Mesothelial cell of epicardium (in vitro differentiated cells): ENCODE data around the gene BEST4. TPM values are rescaled to one million over a fixed set of nuclear protein-coding genes. Genes with fewer than 3 reads are reported as not detected.
A peak's percentile ranks its signal among the peaks of the same experiment; 100 is the strongest.

ENCODE experiments used
- DNase-seq, 2 experiments: peaks; one replicate each; pipeline ENCODE4 v3.0.0; 2021; ENCODE audit warnings: low spot score in 2 of 2; ENCODE audit not compliant: unreplicated experiment in 2 of 2
- H3K27ac Mint-ChIP-seq: 2 replicates; pipeline ENCODE4 v1.8.0; 2021; ENCODE audit warnings: mixed read lengths
- H3K27me3 Mint-ChIP-seq: 2 replicates; pipeline ENCODE4 v1.8.0; 2021; ENCODE audit warnings: low read depth, mixed read lengths
- H3K36me3 Mint-ChIP-seq: 2 replicates; pipeline ENCODE4 v1.8.0; 2021; ENCODE audit warnings: mixed read lengths
- H3K4me1 Mint-ChIP-seq: 2 replicates; pipeline ENCODE4 v1.8.0; 2021; ENCODE audit warnings: mixed read lengths
- H3K4me3 Mint-ChIP-seq: 2 replicates; pipeline ENCODE4 v1.8.0; 2021; ENCODE audit warnings: mild to moderate bottlenecking, moderate library complexity, mixed read lengths
- H3K9me3 Mint-ChIP-seq: 2 replicates; pipeline ENCODE4 v1.8.0; 2021; ENCODE audit warnings: mixed read lengths
- total RNA-seq: library from RNA; stranded (reverse); gene quantifications from 3 replicates; pipeline ENCODE4 v1.2.1, GENCODE V29; 2021
- TF ChIP-seq, protein P1 (sequence below): fragments of 200-600 bp; sonication (generic); IDR thresholded peaks from one replicate; pipeline ENCODE4 v1.5.0; 2021; ENCODE audit warnings: antibody characterized with exemption; ENCODE audit not compliant: unreplicated experiment

BEST4 gene
- total RNA-seq, 1 donor from 2014 or later = 1.4 TPM

DNA sequence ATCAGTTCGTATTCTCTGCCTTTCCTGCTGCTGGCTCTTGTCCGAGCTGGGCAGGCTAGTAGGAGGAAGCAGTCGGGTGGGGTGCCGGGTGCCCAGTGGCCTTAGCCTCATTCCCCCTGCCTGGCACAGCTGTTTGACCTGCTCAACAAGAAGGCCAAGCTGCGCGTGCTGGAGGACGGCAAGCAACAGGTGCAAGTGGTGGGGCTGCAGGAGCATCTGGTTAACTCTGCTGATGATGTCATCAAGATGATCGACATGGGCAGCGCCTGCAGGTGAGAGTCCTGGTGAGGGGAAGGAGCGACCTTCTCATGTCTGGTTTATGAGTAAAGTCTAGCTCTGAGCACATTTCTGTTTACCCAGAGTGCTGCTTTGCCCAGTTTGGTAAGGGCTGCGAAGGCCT lies 28.9 kb downstream of the BEST4 start:
- TF ChIP-seq, protein P1, sequence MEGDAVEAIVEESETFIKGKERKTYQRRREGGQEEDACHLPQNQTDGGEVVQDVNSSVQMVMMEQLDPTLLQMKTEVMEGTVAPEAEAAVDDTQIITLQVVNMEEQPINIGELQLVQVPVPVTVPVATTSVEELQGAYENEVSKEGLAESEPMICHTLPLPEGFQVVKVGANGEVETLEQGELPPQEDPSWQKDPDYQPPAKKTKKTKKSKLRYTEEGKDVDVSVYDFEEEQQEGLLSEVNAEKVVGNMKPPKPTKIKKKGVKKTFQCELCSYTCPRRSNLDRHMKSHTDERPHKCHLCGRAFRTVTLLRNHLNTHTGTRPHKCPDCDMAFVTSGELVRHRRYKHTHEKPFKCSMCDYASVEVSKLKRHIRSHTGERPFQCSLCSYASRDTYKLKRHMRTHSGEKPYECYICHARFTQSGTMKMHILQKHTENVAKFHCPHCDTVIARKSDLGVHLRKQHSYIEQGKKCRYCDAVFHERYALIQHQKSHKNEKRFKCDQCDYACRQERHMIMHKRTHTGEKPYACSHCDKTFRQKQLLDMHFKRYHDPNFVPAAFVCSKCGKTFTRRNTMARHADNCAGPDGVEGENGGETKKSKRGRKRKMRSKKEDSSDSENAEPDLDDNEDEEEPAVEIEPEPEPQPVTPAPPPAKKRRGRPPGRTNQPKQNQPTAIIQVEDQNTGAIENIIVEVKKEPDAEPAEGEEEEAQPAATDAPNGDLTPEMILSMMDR = no peak
- Mint-ChIP-seq H3K36me3 (peaks cover 28% of the 10 kb centered on the region), H3K4me3 (no peak overlapping the region), H3K9me3 (no peaks in the 10 kb centered on the region), H3K4me1 (no peaks in the 10 kb centered on the region), H3K27me3 (no peaks in the 10 kb centered on the region), H3K27ac (no peak overlapping the region)
- DNase-seq = no peak

DNA sequence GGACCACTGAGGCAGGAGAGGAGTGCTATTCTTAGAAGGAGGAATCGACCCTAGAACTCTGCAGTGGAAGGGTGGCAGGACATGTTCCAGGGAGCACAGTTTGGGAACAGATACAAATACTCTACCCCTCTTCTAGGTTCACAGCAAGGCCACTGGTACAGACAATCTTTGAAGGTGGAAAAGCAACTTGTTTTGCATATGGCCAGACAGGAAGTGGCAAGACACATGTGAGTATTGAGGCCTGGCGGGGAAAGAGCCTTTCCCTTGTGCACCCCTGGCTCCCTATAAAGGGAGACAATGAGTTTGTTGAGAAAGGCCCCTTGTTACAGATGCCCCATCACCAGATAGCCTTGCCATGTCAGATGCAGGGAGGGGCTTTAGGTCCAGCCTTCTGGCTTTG lies 30.6 kb downstream of the BEST4 start:
- TF ChIP-seq, protein P1 = no peak
- Mint-ChIP-seq H3K4me3 (no peak overlapping the region), H3K4me1 (no peaks in the 10 kb centered on the region), H3K36me3 (peaks cover 26% of the 10 kb centered on the region), H3K27ac (no peak overlapping the region), H3K9me3 (no peaks in the 10 kb centered on the region), H3K27me3 (no peaks in the 10 kb centered on the region)
- no peak for DNase-seq

DNA sequence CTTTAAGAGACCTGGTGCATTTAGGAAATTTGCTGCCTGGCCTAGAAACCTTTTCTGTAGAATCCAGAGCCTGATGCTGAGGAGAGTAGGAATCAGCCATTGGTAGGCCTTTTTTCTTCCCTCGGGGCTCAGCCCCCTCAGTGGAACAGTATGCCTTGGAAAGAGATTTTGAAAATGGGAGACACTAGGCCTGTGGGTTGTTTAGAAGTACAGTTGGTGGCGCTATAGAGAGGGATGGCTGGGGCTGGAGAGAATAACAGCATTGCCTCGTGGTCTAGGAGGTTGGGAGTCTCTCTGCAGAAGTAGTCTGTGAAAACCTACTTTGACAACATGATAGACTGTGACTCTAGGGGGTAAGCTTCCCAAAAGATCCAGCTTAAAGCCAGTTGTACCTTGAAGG lies 40.1 kb downstream of the BEST4 start:
- Mint-ChIP-seq H3K36me3 (peaks cover 15% of the 10 kb centered on the region), H3K27ac (no peak overlapping the region), H3K9me3 (no peaks in the 10 kb centered on the region), H3K4me1 (no peaks in the 10 kb centered on the region), H3K4me3 (no peak overlapping the region), H3K27me3 (no peaks in the 10 kb centered on the region)
- TF ChIP-seq, protein P1 = no peak
- no peak for DNase-seq

DNA sequence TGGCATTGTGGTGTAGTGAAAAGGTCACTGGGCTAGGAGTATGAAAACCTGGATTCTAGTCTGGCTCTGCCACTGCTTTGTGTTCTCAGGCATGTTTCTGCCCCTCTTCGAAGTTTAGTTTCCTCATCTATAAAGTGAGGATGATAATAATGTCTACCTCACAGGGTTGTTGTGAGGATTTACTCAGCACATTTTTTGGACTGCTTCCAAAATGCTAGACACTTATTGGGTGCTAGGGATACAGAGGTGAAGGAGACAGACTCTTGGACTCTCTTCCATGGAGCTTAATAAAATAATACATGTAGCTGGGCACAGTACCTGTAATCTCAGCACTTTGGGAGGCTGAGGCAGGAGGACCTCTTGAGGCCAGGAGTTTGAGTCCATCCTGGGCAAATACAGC lies 44.8 kb downstream of the BEST4 start:
- no peak overlapping the region for H3K4me3 Mint-ChIP-seq
- peaks cover 13% of the 10 kb centered on the region for H3K4me1 Mint-ChIP-seq
- TF ChIP-seq, protein P1 = no peak
- no peaks in the 10 kb centered on the region for H3K27me3 Mint-ChIP-seq
- no peak overlapping the region for H3K27ac Mint-ChIP-seq
- H3K36me3 Mint-ChIP-seq = peaks cover 14% of the 10 kb centered on the region
- no peaks in the 10 kb centered on the region for H3K9me3 Mint-ChIP-seq
- DNase-seq = no peak

DNA sequence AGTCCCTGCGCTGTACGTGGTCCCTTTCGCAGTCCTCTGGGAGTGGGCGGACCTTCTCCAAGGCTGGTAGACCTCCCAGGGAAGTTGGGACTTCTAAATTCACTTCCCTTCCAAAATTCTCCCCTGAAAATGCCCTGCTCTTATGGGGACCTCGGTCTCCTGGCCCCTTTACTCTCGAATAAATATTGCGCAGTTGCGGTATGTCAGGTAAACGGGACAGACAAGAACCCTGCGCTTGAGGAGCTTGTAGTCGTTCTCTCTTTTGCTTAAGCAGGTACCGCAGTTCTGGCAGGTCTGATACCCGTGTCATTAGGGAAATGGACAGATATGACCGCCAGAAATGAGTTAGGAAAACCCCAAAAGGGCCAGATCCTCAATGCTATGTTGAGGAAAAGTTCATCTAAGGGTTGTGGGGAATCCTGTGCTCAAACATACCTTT lies 47.8 kb downstream of the BEST4 start:
- Mint-ChIP-seq H3K4me3 (peak overlapping the region; percentile 89), H3K36me3 (peaks cover 8% of the 10 kb centered on the region), H3K27ac (peak overlapping the region; percentile 97), H3K4me1 (peaks cover 13% of the 10 kb centered on the region), H3K27me3 (no peaks in the 10 kb centered on the region), H3K9me3 (peaks cover 5% of the 10 kb centered on the region)
- no peak for DNase-seq
- TF ChIP-seq, protein P1 = no peak
